Measurements from ENCODE around the gene ECM1.

ECM1 gene

GRCh38 chr1:150546294-150546937 is 38.5 kb downstream of the ECM1 start:
- DNase-seq: no peak

DNA sequence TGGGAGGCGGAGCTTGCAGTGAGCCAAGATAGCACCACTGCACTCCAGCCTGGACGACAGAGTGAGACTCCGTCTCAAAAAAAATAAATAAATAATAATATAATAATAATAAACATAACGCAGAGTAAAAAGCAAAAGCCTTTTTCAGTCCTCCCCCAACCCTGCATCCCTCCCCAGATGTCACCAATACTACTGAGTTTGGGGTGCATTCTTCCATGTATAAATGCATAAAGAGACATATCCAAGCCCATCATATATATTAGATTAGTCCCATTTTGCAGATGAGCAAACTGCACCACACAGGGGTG is 40.4 kb downstream of the ECM1 start:
- no peak for DNase-seq

DNA sequence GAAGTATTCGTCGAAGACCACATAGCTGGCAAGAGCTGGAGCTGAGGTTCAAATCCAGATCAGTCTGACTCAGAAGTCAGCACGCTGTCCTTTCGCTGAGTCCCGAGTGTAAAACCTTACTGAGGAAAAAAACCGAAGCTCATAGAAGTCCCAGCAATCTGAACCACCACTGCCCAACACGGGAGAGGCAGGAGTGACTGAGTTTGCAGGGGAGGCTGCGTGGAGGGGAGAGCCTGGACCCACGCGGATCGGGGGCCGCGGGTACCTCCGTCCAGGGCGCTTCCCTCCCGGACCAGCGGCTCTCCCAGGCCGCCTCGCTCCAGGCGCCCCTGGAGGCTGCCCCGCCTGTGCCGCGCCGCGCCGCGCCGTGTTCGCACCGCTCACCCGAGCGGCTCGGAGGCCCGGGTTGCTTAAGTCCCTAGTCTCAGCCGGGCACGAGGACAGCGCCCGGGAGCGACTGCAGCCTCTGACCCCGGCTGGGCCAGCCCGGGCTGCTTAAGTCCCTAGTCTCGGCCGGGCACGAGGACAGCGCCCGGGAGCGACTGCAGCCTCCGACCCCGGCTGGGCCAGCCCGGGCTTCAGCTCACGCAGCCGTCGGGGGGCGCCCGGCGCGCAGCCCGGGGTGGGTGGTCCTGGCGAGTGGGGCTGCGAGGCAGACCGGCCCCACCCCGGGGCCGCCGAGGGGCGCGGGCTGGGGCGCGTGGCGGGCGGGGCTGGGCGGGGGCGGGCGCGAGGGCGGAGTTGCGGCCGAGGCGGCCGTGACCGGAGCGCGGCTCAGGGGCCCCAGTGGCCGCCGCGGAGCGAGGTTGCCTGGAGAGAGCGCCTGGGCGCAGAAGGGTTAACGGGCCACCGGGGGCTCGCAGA is 41.0 kb downstream of the ECM1 start, which contains the start of gene ADAMTSL4:
Gene ADAMTSL4, plus strand, starts transcription at position 777 of the 864 bp plus-strand sequence. CDS start 2,881 bp downstream, outside the sequence.
- peak; percentile 81 for DNase-seq

- no peak for DNase-seq
These were observed 41.8 kb downstream of the ECM1 start for GRCh38 chr1:150549496-150550221.

GRCh38 chr1:150550222-150551050 is 42.5 kb downstream of the ECM1 start:
- DNase-seq: peak; percentile 83

DNA sequence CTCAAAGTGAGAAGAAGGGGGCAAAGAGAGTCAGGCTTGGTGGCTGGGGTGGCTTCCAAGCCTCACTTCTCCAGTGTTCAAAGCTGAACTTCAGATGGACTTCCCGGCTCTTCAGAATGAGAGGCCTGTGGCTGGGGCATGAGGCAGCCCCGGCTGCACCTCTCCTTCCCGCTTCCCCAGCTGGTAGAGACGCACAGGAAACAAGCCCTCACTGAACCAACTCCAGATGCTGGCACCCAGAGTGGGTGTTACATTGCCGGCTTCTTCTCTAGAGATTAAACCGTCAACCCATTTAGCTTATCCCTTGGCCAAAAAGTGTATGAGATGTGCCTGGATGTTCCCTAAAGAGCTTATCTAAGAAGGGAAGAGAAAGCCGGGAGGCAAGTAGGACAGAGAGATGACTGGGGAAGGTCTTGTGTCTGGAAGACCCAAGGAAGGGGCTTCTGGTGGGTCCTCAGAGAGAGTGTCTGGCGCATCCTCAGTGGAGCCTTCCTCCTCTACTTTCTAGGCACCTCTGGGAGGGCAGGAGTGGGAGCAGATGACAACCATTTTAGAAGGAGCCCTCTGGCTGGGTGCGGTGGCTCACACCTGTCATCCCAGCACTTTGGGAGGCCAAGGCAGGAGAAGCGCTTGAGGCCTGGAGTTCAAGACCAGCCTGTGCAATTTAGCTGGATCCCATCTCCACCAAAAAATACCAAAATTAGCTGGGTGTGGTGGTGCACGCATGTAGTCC is 43.3 kb downstream of the ECM1 start:
- peak; percentile 65 for DNase-seq

DNA sequence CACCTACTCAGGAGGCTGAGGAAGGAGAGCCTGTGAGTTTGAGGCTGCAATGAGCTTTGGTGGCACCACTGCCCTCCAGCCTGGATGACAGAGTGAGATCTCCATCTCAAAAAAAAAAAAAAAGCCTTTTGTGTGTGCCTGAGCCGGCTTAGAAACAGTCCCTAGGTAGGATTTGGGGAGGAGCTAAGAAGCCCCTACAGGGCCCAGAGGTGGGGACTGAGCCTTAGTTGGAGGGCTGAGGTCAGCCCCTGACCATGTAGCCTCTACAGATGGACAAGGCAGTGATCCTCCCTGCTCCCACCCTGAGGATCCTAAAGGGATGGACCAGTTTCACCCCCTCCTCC is 43.8 kb downstream of the ECM1 start:
- DNase-seq: no peak

- DNase-seq: peak; percentile 70
These were observed 44.4 kb downstream of the ECM1 start for GRCh38 chr1:150552128-150552910.

- DNase-seq: no peak
These were observed 45.0 kb downstream of the ECM1 start for GRCh38 chr1:150552911-150553289.

DNA sequence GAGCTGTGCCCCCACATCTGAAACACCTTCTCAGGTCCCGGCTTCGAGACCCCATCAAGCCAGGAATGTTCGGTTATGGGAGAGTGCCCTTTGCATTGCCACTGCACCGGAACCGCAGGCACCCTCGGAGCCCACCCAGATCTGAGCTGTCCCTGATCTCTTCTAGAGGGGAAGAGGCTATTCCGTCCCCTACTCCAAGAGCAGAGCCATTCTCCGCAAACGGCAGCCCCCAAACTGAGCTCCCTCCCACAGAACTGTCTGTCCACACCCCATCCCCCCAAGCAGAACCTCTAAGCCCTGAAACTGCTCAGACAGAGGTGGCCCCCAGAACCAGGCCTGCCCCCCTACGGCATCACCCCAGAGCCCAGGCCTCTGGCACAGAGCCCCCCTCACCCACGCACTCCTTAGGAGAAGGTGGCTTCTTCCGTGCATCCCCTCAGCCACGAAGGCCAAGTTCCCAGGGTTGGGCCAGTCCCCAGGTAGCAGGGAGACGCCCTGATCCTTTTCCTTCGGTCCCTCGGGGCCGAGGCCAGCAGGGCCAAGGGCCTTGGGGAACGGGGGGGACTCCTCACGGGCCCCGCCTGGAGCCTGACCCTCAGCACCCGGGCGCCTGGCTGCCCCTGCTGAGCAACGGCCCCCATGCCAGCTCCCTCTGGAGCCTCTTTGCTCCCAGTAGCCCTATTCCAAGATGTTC is 45.6 kb downstream of the ECM1 start:
- no peak for DNase-seq

DNA sequence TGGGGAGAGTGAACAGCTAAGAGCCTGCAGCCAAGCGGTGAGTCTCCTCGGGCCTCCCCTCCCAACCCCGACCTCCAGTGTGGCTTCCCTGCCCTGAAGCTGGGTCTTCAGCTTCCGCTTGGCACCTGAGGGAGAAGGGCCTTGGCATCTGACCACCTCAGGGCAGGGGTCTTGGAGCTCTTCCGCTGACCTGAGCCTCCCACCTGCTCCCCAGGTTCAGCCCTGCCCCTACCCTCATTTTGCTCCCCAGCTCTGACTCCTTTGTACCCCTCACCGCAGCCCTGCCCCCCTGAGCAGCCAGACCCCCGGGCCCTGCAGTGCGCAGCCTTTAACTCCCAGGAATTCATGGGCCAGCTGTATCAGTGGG is 46.2 kb downstream of the ECM1 start:
- no peak for DNase-seq

DNA sequence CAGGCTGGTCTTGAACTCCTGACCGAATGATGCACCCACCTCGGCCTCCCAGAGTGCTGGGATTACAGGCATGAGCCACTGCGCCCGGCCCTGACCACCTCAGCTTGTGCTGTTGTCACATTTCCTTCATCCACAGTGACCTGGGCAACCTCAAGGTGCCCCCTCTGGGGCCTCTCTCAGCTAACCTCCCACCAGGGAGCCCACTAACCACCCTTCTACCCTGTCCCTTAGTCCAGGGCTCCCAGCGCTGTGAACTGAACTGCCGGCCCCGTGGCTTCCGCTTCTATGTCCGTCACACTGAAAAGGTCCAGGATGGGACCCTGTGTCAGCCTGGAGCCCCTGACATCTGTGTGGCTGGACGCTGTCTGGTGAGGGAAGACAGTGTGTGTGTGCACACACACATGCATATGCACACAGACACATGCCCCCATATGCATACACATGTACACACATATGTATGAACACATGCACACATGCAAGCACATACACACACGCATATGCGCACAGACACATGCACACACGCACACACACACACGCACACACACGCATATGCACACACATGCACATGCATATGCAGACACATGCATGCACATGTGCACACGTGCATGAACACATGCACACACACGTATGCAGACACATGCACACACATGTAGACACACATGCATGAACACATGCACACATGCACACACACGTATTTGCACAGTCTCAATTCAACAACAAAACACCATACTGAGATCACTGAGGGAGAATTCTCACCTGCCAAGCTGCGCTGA is 47.5 kb downstream of the ECM1 start:
- DNase-seq: no peak

DNA sequence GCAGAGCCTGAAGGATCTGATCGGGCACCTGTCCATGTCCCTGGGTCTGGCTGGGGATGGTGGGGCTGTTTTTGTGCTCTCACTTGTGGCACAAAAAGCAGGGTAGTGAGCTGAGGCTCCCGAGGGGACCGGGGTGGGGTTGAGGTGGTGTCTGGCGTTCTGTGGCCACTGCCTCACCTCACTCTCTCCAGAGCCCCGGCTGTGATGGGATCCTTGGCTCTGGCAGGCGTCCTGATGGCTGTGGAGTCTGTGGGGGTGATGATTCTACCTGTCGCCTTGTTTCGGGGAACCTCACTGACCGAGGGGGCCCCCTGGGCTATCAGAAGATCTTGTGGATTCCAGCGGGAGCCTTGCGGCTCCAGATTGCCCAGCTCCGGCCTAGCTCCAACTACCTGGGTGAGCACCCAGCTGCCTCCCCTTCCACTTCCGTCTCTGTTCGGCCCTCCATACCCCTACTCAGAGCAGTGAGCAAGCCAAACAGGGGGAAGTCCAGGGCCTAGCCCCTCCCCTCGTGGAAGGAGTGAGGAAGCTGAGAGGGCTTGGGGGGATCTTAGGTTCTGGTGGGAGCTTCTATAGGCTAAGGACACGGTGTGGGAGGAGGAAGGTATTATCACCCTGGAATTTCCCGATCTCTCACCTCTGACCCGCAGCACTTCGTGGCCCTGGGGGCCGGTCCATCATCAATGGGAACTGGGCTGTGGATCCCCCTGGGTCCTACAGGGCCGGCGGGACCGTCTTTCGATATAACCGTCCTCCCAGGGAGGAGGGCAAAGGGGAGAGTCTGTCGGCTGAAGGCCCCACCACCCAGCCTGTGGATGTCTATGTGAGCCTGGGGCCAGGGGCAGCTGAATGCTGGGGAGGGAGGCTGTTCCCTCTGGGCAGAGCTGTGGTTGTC is 48.3 kb downstream of the ECM1 start:
- peak; percentile 37 for DNase-seq

GRCh38 chr1:150557065-150557600 is 49.2 kb downstream of the ECM1 start:
- DNase-seq: peak; percentile 36

DNA sequence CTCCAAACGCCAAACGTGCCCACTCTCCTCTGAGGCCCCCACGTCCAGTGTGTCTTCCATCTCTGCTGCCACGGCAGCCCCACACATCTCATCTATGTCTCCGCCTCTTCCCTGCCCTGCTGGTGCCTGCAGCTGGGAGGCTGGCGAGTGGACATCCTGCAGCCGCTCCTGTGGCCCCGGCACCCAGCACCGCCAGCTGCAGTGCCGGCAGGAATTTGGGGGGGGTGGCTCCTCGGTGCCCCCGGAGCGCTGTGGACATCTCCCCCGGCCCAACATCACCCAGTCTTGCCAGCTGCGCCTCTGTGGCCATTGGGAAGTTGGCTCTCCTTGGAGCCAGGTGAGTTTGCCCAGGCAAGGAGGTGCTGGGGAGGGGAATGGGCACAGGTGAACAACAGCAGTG is 49.9 kb downstream of the ECM1 start:
- DNase-seq: peak; percentile 43

- DNase-seq: peak; percentile 31
These were observed 50.4 kb downstream of the ECM1 start for GRCh38 chr1:150558303-150558704.

- DNase-seq: no peak
These were observed 51.1 kb downstream of the ECM1 start for GRCh38 chr1:150558761-150559655.

GRCh38 chr1:150559656-150560010 is 51.7 kb downstream of the ECM1 start:
- no peak for DNase-seq

Data from right forelimb (tissue), 1 donor.